Fibroblast of skin of abdomen (primary cell): Measurements from ENCODE around the gene HACD4. TPM values are rescaled to one million over a fixed set of nuclear protein-coding genes. Genes with fewer than 3 reads are reported as not detected.

Experiments
- DNase-seq: peaks from one replicate; pipeline ENCODE4 v3.0.0-alpha.2; 2013
- polyA plus RNA-seq, 2 experiments: library from polyadenylated mRNA; unstranded; fragments of 120-200 nt; gene quantifications; one replicate each; pipeline ENCODE4 v1.2.1, GENCODE V29; 2013; ENCODE audit not compliant: insufficient read length in 2 of 2

The HACD4 gene
- 5.0 TPM for polyA plus RNA-seq (2013, experiment 1 of 2; ENCODE audit: insufficient read length)
- 4.9 TPM for polyA plus RNA-seq (2013, experiment 2 of 2; ENCODE audit: insufficient read length)

- DNase-seq = peak; percentile 52
These were observed at the start of gene HACD4 for GRCh38 chr9:21031091-21031807. Gene HACD4, minus strand, starts transcription at chr9:21031640. Its CDS starts 50 bp downstream, at chr9:21031590.

- no peak for DNase-seq
These were observed 49.4 kb upstream of the HACD4 start for GRCh38 chr9:21080793-21081192.

GRCh38 chr9:21078702-21079101 is 47.3 kb upstream of the HACD4 start:
- no peak for DNase-seq

GRCh38 chr9:21077781-21078180 is 46.3 kb upstream of the HACD4 start, which contains the start of gene IFNB1:
Gene IFNB1, minus strand, starts transcription at chr9:21077942. Its CDS starts 73 bp downstream, at chr9:21077869.
- no peak for DNase-seq

- DNase-seq = no peak
These were observed 44.0 kb upstream of the HACD4 start for GRCh38 chr9:21075484-21075883.

GRCh38 chr9:21070906-21071305 is 39.5 kb upstream of the HACD4 start:
- DNase-seq = no peak

- DNase-seq = peak; percentile 96
These were observed 38.7 kb upstream of the HACD4 start for GRCh38 chr9:21070171-21070571.

GRCh38 chr9:21060919-21061561 is 29.6 kb upstream of the HACD4 start:
- peak; percentile 74 for DNase-seq

GRCh38 chr9:21056931-21057330 is 25.5 kb upstream of the HACD4 start:
- peak; percentile 22 for DNase-seq

GRCh38 chr9:21053851-21054250 is 22.4 kb upstream of the HACD4 start:
- DNase-seq = no peak

- DNase-seq = no peak
These were observed 15.8 kb upstream of the HACD4 start for GRCh38 chr9:21047281-21047691.

GRCh38 chr9:21043841-21044240 is 12.4 kb upstream of the HACD4 start:
- DNase-seq = no peak

- DNase-seq = no peak
These were observed 11.0 kb upstream of the HACD4 start for GRCh38 chr9:21042466-21042865.

GRCh38 chr9:21039302-21039701 is 7.9 kb upstream of the HACD4 start:
- no peak for DNase-seq

GRCh38 chr9:21037278-21037677 is 5.8 kb upstream of the HACD4 start:
- no peak for DNase-seq

GRCh38 chr9:21031808-21032183 is 356 bp upstream of the HACD4 start:
- DNase-seq = no peak

- DNase-seq = peak; percentile 65
These were observed 928 bp downstream of the HACD4 start for GRCh38 chr9:21030389-21031035.

- no peak for DNase-seq
These were observed 1.8 kb downstream of the HACD4 start for GRCh38 chr9:21029661-21030060.

GRCh38 chr9:21028466-21028865 is 3.0 kb downstream of the HACD4 start:
- DNase-seq = peak; percentile 20

- peak; percentile 60 for DNase-seq
These were observed 4.1 kb downstream of the HACD4 start for GRCh38 chr9:21027295-21027694.

GRCh38 chr9:21023861-21024260 is 7.6 kb downstream of the HACD4 start:
- no peak for DNase-seq

- no peak for DNase-seq
These were observed 13.3 kb downstream of the HACD4 start for GRCh38 chr9:21018177-21018576.

GRCh38 chr9:21016701-21017491 is 14.5 kb downstream of the HACD4 start:
- peak; percentile 78 for DNase-seq
